GM12875 (cell line): ENCODE results near the gene OR51A4.
A peak's percentile ranks its signal among the peaks of the same experiment; 100 is the strongest.

Experiments
- H3K4me3 ChIP-seq: one replicate; pipeline ENCODE4 v1.5.1; 2011; ENCODE audit warnings: low read depth, low read length, control low read depth
- CTCF ChIP-seq: IDR thresholded peaks from 2 replicates; pipeline ENCODE4 v1.5.1; 2011; ENCODE audit warnings: low read depth, mild to moderate bottlenecking, control low read depth, inconsistent platforms, low read length, moderate library complexity, borderline replicate concordance; ENCODE audit not compliant: insufficient read depth

Gene OR51A4, protein sequence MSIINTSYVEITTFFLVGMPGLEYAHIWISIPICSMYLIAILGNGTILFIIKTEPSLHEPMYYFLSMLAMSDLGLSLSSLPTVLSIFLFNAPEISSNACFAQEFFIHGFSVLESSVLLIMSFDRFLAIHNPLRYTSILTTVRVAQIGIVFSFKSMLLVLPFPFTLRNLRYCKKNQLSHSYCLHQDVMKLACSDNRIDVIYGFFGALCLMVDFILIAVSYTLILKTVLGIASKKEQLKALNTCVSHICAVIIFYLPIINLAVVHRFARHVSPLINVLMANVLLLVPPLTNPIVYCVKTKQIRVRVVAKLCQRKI

DNA sequence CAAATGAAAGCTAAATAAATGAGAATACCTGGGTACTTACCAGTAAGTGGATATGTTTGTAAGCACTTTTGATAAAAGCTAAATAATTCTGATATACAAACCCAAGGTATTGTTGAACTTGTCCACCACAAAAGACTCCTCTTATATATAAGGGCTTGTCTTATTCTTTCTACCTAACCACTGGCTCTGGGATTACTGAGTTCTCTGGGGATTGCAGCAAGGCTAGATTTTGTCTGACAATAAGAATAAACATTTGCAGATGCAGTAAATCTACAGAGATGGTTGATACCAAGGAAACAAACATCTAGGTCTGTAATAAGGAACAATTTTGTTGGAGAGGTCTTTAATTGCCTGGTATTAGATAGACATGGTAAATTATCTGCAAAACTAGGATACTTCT lies at the start of gene OR51A4:
Gene OR51A4, minus strand, starts transcription at position 101 of the 400 bp plus-strand sequence. CDS start 505 bp downstream, outside the sequence.
- no peak within 1 kb of the TSS for H3K4me3 ChIP-seq
- no peak for TF ChIP-seq CTCF

DNA sequence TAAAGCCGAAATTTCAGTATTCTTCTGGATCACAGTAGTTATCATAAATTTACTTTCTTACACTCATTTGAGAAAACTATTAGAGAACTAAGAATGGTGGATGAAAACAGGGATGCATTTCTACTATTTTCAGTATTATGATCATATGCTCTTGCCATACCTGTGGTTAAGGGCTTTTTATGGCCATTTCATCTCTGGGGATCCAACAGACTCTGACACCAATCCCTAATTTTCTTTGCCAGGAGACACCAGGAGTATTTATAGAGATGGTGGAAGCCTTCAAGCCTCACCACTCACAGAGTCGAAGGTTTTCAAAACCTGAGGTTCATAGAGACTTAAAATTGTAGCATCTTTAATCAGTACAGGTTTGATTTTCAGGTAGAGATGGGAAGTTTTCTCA lies 47.1 kb upstream of the OR51A4 start, which contains the start of gene OR51L1:
Gene OR51L1, plus strand, starts transcription at position 301 of the 400 bp plus-strand sequence. CDS start 4,132 bp downstream, outside the sequence.
- H3K4me3 ChIP-seq: no peak within 1 kb of the TSS
- TF ChIP-seq CTCF: no peak

GRCh38 chr11:4991060-4991459 lies 43.7 kb upstream of the OR51A4 start:
- H3K4me3 ChIP-seq: no peak overlapping the region
- TF ChIP-seq CTCF: peak; percentile 14; the same call in 1 of the 2 replicates

- H3K4me3 ChIP-seq: no peak overlapping the region
- TF ChIP-seq CTCF: no peak
These were observed 36.4 kb upstream of the OR51A4 start for GRCh38 chr11:4983841-4984240.

DNA sequence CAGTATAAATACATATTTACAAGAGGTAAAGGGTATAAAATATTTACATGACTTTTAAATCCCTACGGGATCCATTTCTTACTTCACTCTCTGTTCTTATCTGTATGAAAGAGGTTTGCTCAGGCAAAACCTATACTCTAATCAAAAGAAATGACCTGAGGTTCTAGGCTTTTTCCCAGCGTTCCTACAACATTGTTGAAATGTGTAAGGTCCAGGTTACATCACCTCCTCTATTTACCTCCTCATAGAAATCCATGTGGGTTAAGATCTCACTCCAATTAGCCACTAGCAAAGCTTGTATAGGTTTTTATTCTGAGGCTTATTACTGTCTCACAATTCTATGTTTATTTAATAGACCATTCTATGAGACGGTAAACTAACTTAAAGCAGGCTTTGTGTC lies 35.3 kb upstream of the OR51A4 start:
- no peak for TF ChIP-seq CTCF
- no peak overlapping the region for H3K4me3 ChIP-seq

DNA sequence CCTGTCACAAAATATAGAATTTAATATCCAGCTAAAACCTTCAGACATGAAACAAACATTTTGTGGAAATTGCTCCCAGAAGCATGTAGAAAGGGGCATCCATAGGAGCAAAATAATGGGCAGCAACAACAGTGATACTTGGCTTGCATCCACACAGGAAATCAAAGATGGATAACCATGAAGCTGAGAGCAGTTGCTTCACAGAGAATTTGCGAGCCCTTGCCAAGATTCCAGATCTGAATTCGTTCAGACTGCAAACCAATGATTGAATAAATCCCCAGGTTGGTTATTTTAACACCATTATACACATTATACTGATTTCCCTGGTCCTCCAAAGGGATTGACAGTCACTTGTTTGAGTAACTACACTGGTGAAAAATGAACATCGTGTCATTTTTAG lies 31.6 kb upstream of the OR51A4 start:
- no peak for TF ChIP-seq CTCF
- H3K4me3 ChIP-seq: no peak overlapping the region

GRCh38 chr11:4975436-4975835 lies 28.0 kb upstream of the OR51A4 start:
- no peak overlapping the region for H3K4me3 ChIP-seq
- no peak for TF ChIP-seq CTCF
